ENCODE results near the gene RAN.
A peak's percentile ranks its signal among the peaks of the same experiment; 100 is the strongest.

Gene RAN

DNA sequence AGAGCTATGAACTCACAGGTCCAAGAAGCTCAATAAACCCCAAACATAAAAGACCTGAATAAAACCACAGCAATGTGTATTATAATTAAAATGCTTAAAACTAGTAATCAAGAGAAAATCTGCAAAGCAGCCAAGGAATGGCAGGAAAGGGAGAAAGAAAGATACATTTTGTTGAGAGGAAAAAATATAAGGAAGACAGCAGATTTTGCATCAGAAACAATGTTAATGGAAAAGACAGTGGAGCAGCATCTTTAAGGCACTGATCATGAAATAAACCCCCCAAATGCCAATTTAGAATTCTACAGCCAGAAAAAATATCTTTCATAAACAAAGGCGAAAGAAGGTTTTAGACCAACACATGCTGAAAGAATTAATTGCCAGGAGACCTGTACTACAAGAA, 39.3 kb downstream of the RAN start:
- Histone ChIP-seq H3K27me3 (no peaks in the 10 kb centered on the region; a peak in 1 of 22 replicates), H3K4me3 (no peak overlapping the region), H4K20me1 (no peaks in the 10 kb centered on the region; a peak in 1 of 22 replicates), H3K4me1 (peaks cover 0 to 7% (median 6%) of the 10 kb centered on the region in 10 experiments; a peak in 12 of 20 replicates), H3K4me2 (no peak overlapping the region), H3K27ac (no peak overlapping the region), H3K9ac (no peak overlapping the region), H3K9me3 (replicated peaks in 1 of 11) (peaks cover 16 to 30% (median 21%) of the 10 kb centered on the region in 11 experiments), H3K36me3 (no peaks in the 10 kb centered on the region)
- no peak for TF ChIP-seq Cebpa-rat (IDR thresholded peaks at IDR 0.05)

DNA sequence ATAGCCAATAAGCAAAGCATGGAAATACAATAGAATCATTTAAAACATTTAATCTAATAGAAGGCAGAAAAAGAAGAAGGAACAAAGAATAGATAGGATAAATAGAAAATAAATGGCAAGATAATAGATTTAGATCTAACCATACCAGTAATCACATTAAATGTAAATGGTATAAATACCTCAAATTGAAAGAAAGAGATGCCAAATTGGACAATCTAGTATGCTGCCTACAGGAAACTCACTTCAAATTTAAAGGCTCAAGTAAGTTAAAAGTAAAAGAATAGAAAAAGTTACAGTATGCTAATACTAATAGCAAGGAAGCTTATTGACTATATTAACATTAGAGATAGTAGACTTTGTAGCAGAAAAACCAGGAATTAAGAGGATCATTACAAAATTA, 40.1 kb downstream of the RAN start:
- no peak overlapping the region for H3K4me3 ChIP-seq
- no peaks in the 10 kb centered on the region; a peak in 1 of 22 replicates for H4K20me1 ChIP-seq
- peaks cover 0 to 5% (median 0%) of the 10 kb centered on the region in 11 experiments; a peak in 2 of 22 replicates for H3K27me3 ChIP-seq
- peaks cover 4 to 14% (median 13%) of the 10 kb centered on the region in 10 experiments; a peak in 19 of 20 replicates for H3K4me1 ChIP-seq
- no peak overlapping the region for H3K4me2 ChIP-seq
- no peak for TF ChIP-seq Cebpa-rat (IDR thresholded peaks at IDR 0.05)
- H3K27ac ChIP-seq = no peak overlapping the region
- H3K9me3 ChIP-seq (replicated peaks in 1 of 11) = peaks cover 16 to 30% (median 21%) of the 10 kb centered on the region in 11 experiments
- H3K9ac ChIP-seq = no peak overlapping the region
- H3K36me3 ChIP-seq = no peaks in the 10 kb centered on the region

DNA sequence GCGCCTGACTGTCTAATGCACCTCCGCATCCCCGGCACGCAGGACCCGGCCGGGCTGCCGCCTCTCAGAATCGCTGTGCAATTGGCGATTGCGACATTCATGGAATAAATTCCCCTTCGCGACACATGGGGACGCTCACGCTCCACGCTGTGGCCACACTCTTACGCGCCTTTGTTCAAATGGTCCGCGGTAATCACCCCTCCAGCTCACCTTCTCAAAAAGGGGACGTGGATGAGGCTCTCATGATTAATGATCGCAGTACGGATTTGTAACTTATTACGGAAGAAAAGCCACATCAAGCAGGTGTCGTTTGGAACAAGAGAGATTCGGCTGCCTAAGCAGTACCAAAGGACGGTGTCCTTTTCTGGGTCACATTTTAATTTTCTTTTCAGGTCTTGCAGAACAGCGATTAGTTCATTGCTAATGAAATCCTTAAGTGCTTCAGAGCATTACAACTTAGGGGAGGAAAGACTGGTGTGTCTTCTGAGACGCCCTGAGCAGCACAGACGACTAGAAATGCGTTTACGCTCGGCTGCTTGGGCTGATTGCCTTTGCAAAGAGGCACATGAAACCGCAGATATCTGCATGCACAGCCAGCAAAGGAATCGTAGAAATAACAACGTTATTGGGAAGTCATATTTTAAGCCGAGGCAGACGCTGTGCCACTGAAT, 44.5 kb downstream of the RAN start:
- Histone ChIP-seq H3K4me3 (peak overlapping the region; percentile 22 to 56 (median 48); a peak in 16 of 20 replicates), H3K27me3 (peaks cover 0 to 8% (median 0%) of the 10 kb centered on the region in 11 experiments; a peak in 2 of 22 replicates), H3K9me3 (replicated peaks in 1 of 11) (peaks cover 10 to 20% (median 13%) of the 10 kb centered on the region in 11 experiments), H3K9ac (peak overlapping the region in 9 of 11 experiments; percentile 10 to 61 (median 33); a peak in 9 of 22 replicates), H3K36me3 (no peaks in the 10 kb centered on the region), H3K4me2 (peak overlapping the region; percentile 71 to 97 (median 86)), H3K27ac (peak overlapping the region in 3 of 11 experiments; percentile 25 to 38 (median 30); a peak in 3 of 22 replicates), H3K4me1 (peaks cover 5 to 29% (median 23%) of the 10 kb centered on the region in 10 experiments; a peak in 19 of 20 replicates), H4K20me1 (no peaks in the 10 kb centered on the region; a peak in 1 of 22 replicates)
- TF ChIP-seq Cebpa-rat (IDR thresholded peaks at IDR 0.05) = peak; percentile 84 to 98 (median 96); a peak in 21 of 22 replicates

DNA sequence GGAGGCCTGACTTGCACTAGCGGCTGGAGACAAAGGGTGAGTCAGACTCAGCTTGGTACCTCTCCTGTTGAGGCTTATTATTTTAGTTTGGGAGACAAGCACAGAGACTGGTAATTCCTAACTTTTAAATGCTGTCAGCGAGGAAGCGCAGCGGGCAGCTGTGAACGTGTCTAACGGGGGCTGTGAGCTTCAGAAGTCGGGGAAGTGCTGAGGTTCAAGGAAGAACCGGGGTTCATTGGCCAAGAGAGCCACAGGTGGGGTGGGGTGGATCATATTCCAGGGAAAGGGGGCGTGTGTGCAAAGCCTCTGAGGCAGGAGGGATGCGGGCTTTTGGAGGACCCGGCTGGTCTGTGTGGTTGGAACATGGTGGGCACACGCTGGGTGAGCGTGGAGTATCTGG, 45.7 kb downstream of the RAN start:
- peak overlapping the region in 1 of 11 experiments; percentile 38; a peak in 1 of 22 replicates for H3K27ac ChIP-seq
- peaks cover 0 to 14% (median 8%) of the 10 kb centered on the region in 11 experiments; a peak in 12 of 22 replicates for H3K9me3 ChIP-seq (replicated peaks in 1 of 11)
- H3K9ac ChIP-seq = 0 out of 22 replicates have a peak overlapping the region, but pooled peaks of 2 of the 11 experiments have one; percentile 33 to 47
- H3K27me3 ChIP-seq = peaks cover 0 to 8% (median 0%) of the 10 kb centered on the region in 11 experiments; a peak in 2 of 22 replicates
- no peak for TF ChIP-seq Cebpa-rat (IDR thresholded peaks at IDR 0.05)
- H3K4me3 ChIP-seq = no peak overlapping the region
- H3K4me1 ChIP-seq = peaks cover 5 to 29% (median 23%) of the 10 kb centered on the region in 10 experiments; a peak in 19 of 20 replicates
- H3K4me2 ChIP-seq = peak overlapping the region in 8 of 11 experiments; percentile 71 to 97 (median 84); a peak in 15 of 22 replicates
- no peaks in the 10 kb centered on the region for H3K36me3 ChIP-seq
- no peaks in the 10 kb centered on the region; a peak in 1 of 22 replicates for H4K20me1 ChIP-seq

GRCh38 chr12:130919086-130919485, 47.2 kb downstream of the RAN start:
- Histone ChIP-seq H3K4me3 (no peak overlapping the region), H4K20me1 (no peaks in the 10 kb centered on the region; a peak in 1 of 22 replicates), H3K4me1 (peaks cover 5 to 29% (median 23%) of the 10 kb centered on the region in 10 experiments; a peak in 19 of 20 replicates), H3K9ac (no peak overlapping the region), H3K9me3 (replicated peaks in 1 of 11) (peaks cover 0 to 14% (median 8%) of the 10 kb centered on the region in 11 experiments; a peak in 12 of 22 replicates), H3K36me3 (no peaks in the 10 kb centered on the region), H3K4me2 (no peak overlapping the region), H3K27me3 (peaks cover 0 to 8% (median 0%) of the 10 kb centered on the region in 11 experiments; a peak in 2 of 22 replicates), H3K27ac (no peak overlapping the region)
- no peak for TF ChIP-seq Cebpa-rat (IDR thresholded peaks at IDR 0.05)

GRCh38 chr12:130920119-130920703, 48.3 kb downstream of the RAN start:
- Histone ChIP-seq H3K9me3 (replicated peaks in 1 of 11) (peaks cover 0 to 14% (median 8%) of the 10 kb centered on the region in 11 experiments; a peak in 12 of 22 replicates), H3K4me3 (no peak overlapping the region), H3K9ac (no peak overlapping the region), H4K20me1 (no peaks in the 10 kb centered on the region; a peak in 1 of 22 replicates), H3K4me1 (peaks cover 9 to 35% (median 28%) of the 10 kb centered on the region in 10 experiments), H3K36me3 (no peaks in the 10 kb centered on the region), H3K27me3 (peaks cover 0 to 8% (median 0%) of the 10 kb centered on the region in 11 experiments; a peak in 2 of 22 replicates), H3K4me2 (no peak overlapping the region), H3K27ac (no peak overlapping the region)
- no peak for TF ChIP-seq Cebpa-rat (IDR thresholded peaks at IDR 0.05)

GRCh38 chr12:130920723-130921381, 49.0 kb downstream of the RAN start:
- Histone ChIP-seq H3K9me3 (replicated peaks in 1 of 11) (peaks cover 0 to 14% (median 8%) of the 10 kb centered on the region in 11 experiments; a peak in 12 of 22 replicates), H3K4me3 (no peak overlapping the region), H3K9ac (no peak overlapping the region), H3K36me3 (no peaks in the 10 kb centered on the region), H3K4me1 (peaks cover 15 to 38% (median 32%) of the 10 kb centered on the region in 10 experiments), H3K27me3 (peaks cover 0 to 8% (median 0%) of the 10 kb centered on the region in 11 experiments; a peak in 2 of 22 replicates), H3K4me2 (no peak overlapping the region), H4K20me1 (no peaks in the 10 kb centered on the region; a peak in 1 of 22 replicates), H3K27ac (no peak overlapping the region)
- no peak for TF ChIP-seq Cebpa-rat (IDR thresholded peaks at IDR 0.05)

DNA sequence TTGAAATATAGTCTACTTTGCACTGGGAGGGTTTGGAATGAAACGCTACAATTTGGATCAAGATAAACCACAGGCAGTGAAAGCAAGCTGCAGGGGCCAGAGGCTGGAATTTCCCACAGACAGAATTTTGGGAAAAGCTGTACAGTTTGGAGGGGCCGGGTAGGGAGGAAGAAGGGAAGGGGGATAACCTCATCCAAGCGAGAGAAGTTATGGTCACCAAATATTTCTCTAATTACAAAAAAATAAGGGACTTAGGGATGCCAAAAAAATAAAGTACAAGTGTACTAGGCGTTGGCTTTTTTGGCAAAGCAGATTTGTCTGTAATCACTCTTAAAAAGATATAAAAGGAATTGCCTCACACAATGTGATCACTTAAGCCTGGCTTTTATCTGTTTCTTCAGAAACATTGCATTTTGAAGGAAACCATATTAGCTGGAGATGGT, 50.7 kb downstream of the RAN start:
- no peak overlapping the region for H3K4me2 ChIP-seq
- H3K27me3 ChIP-seq = no peaks in the 10 kb centered on the region

More for the DNA sequence above, 50.7 kb downstream of the RAN start:
- Histone ChIP-seq H3K4me1 (peaks cover 9 to 23% (median 17%) of the 10 kb centered on the region in 10 experiments), H3K4me3 (no peak overlapping the region), H3K36me3 (no peaks in the 10 kb centered on the region), H4K20me1 (no peaks in the 10 kb centered on the region), H3K9ac (no peak overlapping the region), H3K9me3 (replicated peaks in 1 of 11) (peaks cover 0 to 14% (median 8%) of the 10 kb centered on the region in 11 experiments; a peak in 12 of 22 replicates), H3K27ac (no peak overlapping the region)
- no peak for TF ChIP-seq Cebpa-rat (IDR thresholded peaks at IDR 0.05)

All from BLaER1 treated with 17β-estradiol and CSF1 and Interleukin-3, amounts not matched to agents 10 nM and 100 nM (cell line).